NCI-H2107 treated with DMSO at 0.1 percent for 48 hours (cell line): ENCODE data around the gene FCRL3.

ENCODE experiments used
- DNase-seq: peaks from one replicate; lab custom pipeline; 2025; ENCODE audit not compliant: unreplicated experiment; lab: John Stamatoyannopoulos, UW

Gene FCRL3

GRCh38 chr1:157682710-157683437 lies 17.7 kb downstream of the FCRL3 start:
- DNase-seq = no peak

DNA sequence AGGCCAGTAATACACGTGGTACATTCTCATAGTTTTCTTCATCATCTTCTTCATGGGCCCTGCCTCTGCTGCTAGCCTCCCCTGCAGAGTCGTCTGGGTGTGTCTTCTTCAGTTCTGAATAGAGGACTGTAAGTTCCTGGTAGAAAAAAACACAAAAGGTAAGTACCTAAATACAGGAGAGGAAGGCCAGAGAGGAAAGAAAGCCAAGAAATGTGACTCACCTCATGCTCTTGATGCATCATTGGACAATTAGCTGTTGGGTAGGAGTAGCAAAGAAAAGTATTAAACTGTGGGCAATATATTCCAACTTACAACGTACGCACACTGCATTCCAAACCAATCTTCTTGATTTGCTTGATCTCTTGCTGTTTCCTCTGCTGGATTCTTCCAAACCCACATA lies 21.8 kb downstream of the FCRL3 start:
- no peak for DNase-seq

GRCh38 chr1:157673008-157673407 lies 27.6 kb downstream of the FCRL3 start:
- DNase-seq = no peak

DNA sequence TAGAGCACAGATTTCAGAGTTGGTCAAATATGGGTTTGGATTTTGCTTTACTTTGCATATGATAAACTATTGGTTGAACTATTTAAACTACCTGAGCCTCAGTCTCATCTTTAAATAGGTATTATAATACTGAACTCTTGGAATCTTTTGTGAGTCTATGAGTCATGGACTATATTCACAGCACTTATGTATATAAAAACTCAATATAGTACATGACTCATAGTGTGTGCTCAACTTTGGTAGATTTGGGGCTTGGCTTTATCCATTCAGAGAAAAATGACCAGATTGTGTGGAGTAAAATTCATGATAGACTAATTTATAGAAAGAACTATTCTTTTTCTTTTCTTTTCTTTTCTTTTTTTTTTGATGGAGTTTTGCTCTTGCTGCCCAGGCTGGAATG lies 28.7 kb downstream of the FCRL3 start:
- no peak for DNase-seq

DNA sequence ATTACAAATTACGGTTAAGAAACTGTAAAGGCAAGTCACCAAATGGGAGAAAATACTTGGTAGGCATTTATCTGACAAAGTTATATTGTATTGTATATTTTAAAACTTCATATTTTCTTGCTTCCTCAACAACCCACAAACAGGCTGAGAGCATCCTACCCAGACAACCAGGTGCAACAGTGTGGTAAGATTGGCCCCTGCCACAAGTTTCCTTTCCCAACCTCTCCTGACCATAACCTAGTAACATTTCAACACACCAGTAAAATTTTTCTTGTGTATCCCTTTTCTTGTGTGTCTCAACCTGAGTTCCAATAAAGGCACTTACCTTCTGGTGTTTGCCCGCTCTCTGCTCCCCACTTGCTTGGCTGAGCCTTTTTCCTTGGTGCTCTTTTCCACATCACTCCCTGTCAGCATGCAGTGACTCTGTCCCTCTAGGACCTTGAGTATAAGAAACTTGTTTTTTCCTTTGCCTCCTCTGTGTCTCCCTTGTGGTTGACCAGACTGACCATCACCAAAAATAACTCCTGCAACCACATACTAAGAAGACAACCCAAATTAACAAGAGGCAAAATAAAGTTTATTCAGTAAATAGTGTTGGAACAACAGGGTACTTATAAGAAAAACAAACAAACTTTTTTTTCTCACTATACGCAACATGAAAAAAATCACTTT lies 40.9 kb downstream of the FCRL3 start:
- no peak for DNase-seq

GRCh38 chr1:157658571-157658970 lies 42.0 kb downstream of the FCRL3 start:
- DNase-seq = no peak

GRCh38 chr1:157653494-157653873 lies 47.1 kb downstream of the FCRL3 start:
- DNase-seq = no peak

DNA sequence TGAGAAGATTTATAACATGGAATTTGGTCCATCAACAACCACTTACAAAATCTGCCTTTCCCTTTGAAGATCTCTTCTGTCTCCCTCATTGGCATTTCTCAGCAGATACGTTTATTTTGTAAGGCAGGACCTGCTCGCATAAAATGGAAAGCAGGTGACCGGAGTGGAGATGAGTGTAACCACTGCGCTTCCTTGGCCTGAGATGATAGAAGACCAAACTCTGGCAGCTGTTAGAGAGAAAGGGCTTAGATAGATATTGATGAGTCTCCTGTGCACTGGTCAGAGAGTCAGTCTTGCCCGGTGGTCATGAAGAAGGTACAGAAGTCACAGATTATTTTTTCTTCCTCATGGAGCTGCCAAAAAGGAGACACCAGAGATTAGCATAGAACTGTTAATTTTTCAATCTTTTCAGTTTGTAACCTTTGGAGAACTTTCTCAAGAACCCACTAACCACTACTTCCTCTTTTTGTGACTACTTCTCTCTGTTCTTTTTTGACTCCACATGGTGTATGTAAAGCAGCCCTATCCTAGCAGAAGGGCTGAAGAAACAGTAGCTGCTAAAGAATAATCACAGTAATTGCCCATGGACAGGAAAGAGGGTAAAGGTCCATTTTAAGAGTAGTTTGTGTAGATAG lies 47.6 kb downstream of the FCRL3 start:
- DNase-seq = no peak

- no peak for DNase-seq
Measured at GRCh38 chr1:157648317-157648716, 52.3 kb downstream of the FCRL3 start.

DNA sequence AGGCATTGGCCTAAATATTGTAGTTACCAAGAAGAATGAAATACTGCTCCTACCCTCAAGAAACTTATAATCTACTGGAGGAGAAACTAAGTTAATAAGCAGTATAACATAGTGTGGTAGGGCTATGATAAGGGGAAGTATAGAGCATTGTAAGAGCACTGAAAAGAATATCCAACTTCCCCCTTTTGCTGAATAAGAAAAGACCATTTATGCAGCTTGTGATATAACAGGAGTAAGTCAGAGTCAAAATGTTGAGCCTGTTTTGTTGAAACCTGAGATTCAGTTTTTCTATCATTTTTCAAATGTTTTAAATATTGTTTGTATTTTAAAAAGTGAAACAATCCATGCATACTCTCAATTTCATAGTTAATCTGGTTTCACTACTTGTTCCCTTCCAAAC lies 54.4 kb downstream of the FCRL3 start:
- DNase-seq = no peak

GRCh38 chr1:157641177-157641576 lies 59.4 kb downstream of the FCRL3 start:
- DNase-seq = no peak

DNA sequence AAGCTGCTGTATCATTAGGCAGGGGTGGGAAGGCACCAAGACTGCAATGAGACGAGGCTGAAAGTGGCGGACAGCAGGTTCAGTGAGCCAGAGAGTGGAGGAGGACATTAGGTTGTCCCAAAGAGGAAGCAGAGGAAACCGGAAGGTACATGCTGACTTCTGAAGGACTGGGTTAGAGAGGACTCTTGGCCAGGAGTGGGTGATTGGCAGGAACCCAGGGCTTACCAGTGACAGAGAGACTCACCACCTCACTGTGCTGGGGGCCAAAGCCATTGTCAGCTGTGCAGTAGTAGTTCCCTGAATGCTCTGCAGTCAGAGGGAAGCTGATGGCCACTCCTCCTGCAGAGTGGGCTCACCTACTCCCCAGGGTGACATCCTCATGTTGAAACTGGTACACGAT lies 60.8 kb downstream of the FCRL3 start:
- DNase-seq = no peak

DNA sequence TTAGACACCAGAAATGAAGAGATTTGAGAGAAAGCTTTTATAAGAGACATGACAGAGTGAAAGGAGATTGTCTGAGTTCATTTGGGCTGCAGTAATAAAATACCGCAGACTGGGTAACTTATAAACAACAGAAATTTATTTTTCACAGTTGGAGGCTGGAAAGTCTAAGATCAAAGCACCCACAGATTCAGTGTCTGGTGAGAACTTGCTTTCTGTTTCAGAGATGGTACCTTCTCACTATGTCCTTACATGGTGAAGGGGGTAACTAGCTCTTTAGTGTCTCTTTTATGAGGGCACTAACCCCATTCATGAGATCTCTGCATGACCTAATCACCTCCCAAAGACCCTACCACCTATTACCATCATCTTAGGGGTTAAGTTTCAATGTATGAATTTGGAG lies 71.8 kb downstream of the FCRL3 start:
- DNase-seq = no peak
